ENCODE data around the gene SPHKAP.
"Not testable (repeated sequence)": the region's sequence is repeated elsewhere in the genome, so short reads cannot be mapped to it uniquely, and the experiment has no call there.

Gene SPHKAP

GRCh38 chr2:228023619-228024018 is 157.9 kb downstream of the SPHKAP start:
- no peak for DNase-seq (ENCODE audit: low read depth)

- no peak for DNase-seq (ENCODE audit: low read depth)
These were observed 163.2 kb downstream of the SPHKAP start for GRCh38 chr2:228018311-228018710.

GRCh38 chr2:228017784-228018183 is 163.7 kb downstream of the SPHKAP start:
- DNase-seq (ENCODE audit: low read depth) = no peak

GRCh38 chr2:228016402-228016801 is 165.1 kb downstream of the SPHKAP start:
- no peak for DNase-seq (ENCODE audit: low read depth)

- DNase-seq (ENCODE audit: low read depth) = no peak
These were observed 165.7 kb downstream of the SPHKAP start for GRCh38 chr2:228015741-228016140.

GRCh38 chr2:227996366-227996765 is 185.1 kb downstream of the SPHKAP start:
- DNase-seq (ENCODE audit: low read depth) = no peak

GRCh38 chr2:227990937-227991336 is 190.6 kb downstream of the SPHKAP start:
- no peak for DNase-seq (ENCODE audit: low read depth)

GRCh38 chr2:227973241-227973640 is 208.2 kb downstream of the SPHKAP start:
- DNase-seq (ENCODE audit: low read depth) = no peak

GRCh38 chr2:227971619-227972230 is 209.8 kb downstream of the SPHKAP start:
- no peak for DNase-seq (ENCODE audit: low read depth)

- DNase-seq (ENCODE audit: low read depth) = no peak
These were observed 221.2 kb downstream of the SPHKAP start for GRCh38 chr2:227960317-227960716.

GRCh38 chr2:227942965-227943364 is 238.5 kb downstream of the SPHKAP start:
- DNase-seq (ENCODE audit: low read depth) = no peak

- DNase-seq (ENCODE audit: low read depth) = no peak
These were observed 239.5 kb downstream of the SPHKAP start for GRCh38 chr2:227942021-227942420.

- DNase-seq (ENCODE audit: low read depth) = peak; percentile 6
These were observed 242.0 kb downstream of the SPHKAP start for GRCh38 chr2:227939271-227940027.

GRCh38 chr2:227936249-227936648 is 245.2 kb downstream of the SPHKAP start:
- DNase-seq (ENCODE audit: low read depth) = not testable (repeated sequence)

- DNase-seq (ENCODE audit: low read depth) = no peak
These were observed 247.6 kb downstream of the SPHKAP start for GRCh38 chr2:227933884-227934283.

GRCh38 chr2:227932403-227932802 is 249.1 kb downstream of the SPHKAP start:
- no peak for DNase-seq (ENCODE audit: low read depth)

GRCh38 chr2:227932001-227932400 is 249.5 kb downstream of the SPHKAP start:
- DNase-seq (ENCODE audit: low read depth) = no peak

Measured in GM04504 (cell line).